Right cardiac atrium (tissue), 5 donors: ENCODE measurements around the gene CCDC70. TPM values are rescaled to one million over a fixed set of nuclear protein-coding genes. Genes with fewer than 3 reads are reported as not detected.
A peak's percentile ranks its signal among the peaks of the same experiment; 100 is the strongest.

Source experiments
- ATAC-seq, 2 donors: fragments of 200-7000 bp; cut with Tn5 transposase; one replicate each; pipeline versions ENCODE4 v1.8.0 to v1.9.1; 2020; ENCODE audit warnings: moderate library complexity in 2 of 2, mild to moderate bottlenecking in 1 of 2
- DNase-seq, 3 donors: peaks; one replicate each; pipeline ENCODE4 v3.0.0-alpha.2; 2020
- H3K27ac ChIP-seq: one replicate; pipeline ENCODE4 v1.5.1; 2013; ENCODE audit warnings: mild to moderate bottlenecking, low read length, control low read depth, moderate library complexity
- H3K27me3 ChIP-seq: one replicate; pipeline ENCODE4 v1.6.1; 2013; ENCODE audit not compliant: control insufficient read depth, insufficient read depth
- H3K4me1 ChIP-seq: one replicate; pipeline ENCODE4 v1.6.1; 2013; ENCODE audit warnings: low read length; ENCODE audit not compliant: control insufficient read depth, insufficient read depth
- H3K4me3 ChIP-seq: one replicate; pipeline ENCODE4 v1.5.1; 2013; ENCODE audit warnings: low read length, control low read depth
- H3K9me3 ChIP-seq: one replicate; pipeline ENCODE4 v1.6.1; 2013; ENCODE audit warnings: low read length; ENCODE audit not compliant: control insufficient read depth
- WGBS: extraction: QIAGEN DNeasy Blood & Tissue Kit; methylation state at CpG from one replicate; pipeline ENCODE4 v1.1.7; 2013; 5-methylcytosine and 5-hydroxymethylcytosine counted together
- intact Hi-C, 4 donors: fragments of 100-400 bp; cut with DNase I; formaldehyde crosslinking; loops; one replicate each; pipeline versions ENCODE4 v1.11.0 to v1.14.0; 2022 to 2023
- polyA plus RNA-seq: library from polyadenylated mRNA; stranded (reverse); fragments of 200-250 nt; gene quantifications from one replicate; pipeline ENCODE4 v1.2.3, GENCODE V29; 2013
- total RNA-seq, 4 donors: library from RNA; stranded (reverse); fragmentation: NEBNext Ultra II Directional; extraction: Animal tissue kit (Norgen Biotek cat#: 25700); gene quantifications; one replicate each; pipeline ENCODE4 v1.2.1, GENCODE V29; 2021
- donor health status: healthy with polysubstance abuse.
- donor health status: DM: no; HTN: yes; CAD: no.
- donor health status: DM: no; HTN: no; CAD: no.
- donor health status: DM: no; HTN: yes; CAD: no; lungs with severe emphysema.
- donor health status: DM: yes; HTN: yes; CAD: no.

The CCDC70 gene
- total and polyA plus RNA-seq, 5 donors: 0.07 TPM; not detected in 4

DNA sequence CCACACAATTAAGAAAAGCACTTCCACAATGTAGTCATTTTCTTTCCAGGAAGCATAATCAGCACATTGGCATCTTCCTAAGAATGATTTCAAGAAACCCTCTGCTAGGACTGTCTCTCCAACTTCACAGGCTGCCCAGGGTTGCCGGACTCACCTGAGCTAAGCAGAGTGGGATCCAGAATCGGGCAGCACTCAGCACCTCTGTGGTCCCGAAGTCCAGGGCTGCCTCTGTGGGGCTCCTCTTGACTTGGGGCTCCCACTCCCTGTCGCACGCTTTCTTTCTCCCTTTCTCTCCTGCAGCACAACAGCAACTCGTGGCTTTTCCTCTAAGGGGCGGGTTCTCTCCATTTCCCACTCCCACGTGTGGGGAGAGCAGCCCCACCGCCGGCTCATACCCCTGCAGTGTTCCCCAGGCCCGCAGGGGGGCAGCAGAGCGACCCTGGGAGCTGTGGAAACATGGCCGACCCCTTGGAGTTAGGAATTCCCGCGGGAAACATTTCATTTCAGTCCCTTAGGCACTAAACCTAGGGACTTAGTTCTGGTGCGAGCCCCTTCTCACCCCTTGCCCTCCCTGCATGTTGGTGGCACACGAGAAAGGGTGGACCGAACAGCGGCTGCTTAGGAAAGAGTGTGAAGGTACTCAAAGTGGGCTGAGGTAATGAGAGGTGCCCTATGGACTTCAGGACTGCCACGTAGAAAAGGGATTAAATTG is 16.8 kb upstream of the CCDC70 start, which contains the start of gene TMEM272:
Gene TMEM272 (minus strand): TSS at position 316 of the 712 bp plus-strand sequence. CDS start 6,647 bp downstream, outside the sequence.
- ATAC-seq: peak; percentile 65 to 85
- H3K4me1 ChIP-seq: peaks cover 3% of the 10 kb centered on the region
- no peak within 1 kb of the TSS for H3K4me3 ChIP-seq
- 32% methylated on average over 20 of the region's 20 CpGs for WGBS
- H3K27me3 ChIP-seq: no peaks in the 10 kb centered on the region
- intact Hi-C loops: no loop called here
- no peaks in the 10 kb centered on the region for H3K9me3 ChIP-seq
- peak; percentile 45 to 84 (median 76) for DNase-seq
- H3K27ac ChIP-seq: no peak within 1 kb of the TSS

DNA sequence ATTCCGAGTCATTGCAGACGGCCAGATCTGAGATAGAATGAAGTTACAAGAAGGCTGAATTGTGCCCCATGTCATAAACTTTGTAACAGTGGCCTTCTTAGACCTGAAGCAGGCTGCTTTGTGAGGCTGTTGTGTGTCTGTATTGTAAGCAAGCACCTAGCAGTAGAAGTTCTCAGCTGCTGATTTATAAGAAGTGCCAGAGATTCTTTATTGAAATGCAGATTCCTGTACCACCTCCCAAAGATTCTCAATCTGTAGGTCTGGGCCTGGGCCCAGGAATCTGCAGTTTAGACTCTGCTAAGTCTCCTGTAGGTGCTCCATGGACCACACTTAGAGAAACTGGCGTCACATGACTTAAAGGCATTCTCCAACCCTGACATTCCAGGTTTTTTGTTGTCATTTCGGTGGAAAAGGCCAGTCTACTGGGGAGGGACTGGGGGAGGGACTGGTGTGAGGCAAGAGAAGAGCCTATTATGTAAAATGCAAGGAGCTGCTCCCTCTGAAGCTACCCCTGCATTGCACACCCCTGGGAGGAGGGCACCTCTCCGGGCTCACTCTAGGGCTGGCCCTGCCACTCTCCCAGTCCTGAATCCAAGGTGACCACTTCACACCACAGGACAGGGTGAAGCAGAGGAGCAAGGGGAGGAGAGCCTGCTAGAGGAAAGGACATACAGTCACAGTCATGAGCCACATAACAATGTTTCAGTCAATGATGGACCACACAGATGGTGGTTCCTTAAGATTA is 16.0 kb upstream of the CCDC70 start:
- intact Hi-C loops: no loop called here
- H3K4me1 ChIP-seq: peaks cover 3% of the 10 kb centered on the region
- DNase-seq: no peak
- no peaks in the 10 kb centered on the region for H3K27me3 ChIP-seq
- 51% methylated on average over 5 of the region's 5 CpGs for WGBS
- H3K9me3 ChIP-seq: no peaks in the 10 kb centered on the region
- ATAC-seq: no peak
- no peak overlapping the region for H3K27ac ChIP-seq
- no peak overlapping the region for H3K4me3 ChIP-seq

DNA sequence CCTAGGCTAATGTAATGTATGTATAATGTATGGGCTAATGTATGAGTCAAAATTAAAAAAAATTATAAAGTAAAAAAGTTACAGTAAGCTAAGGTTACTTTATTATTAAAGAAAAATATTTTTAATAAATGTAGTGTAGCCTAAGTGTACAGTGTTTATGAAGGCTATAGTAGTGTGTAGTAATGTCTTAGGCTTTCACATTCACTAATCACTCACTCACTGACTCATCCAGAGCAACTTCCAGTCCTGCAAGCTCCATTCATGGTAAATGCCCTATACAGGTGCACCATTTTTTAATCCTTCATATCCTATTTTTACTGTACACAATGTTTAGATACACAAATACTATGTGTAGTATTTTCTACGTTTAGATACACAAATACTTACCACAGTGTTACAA is 15.0 kb upstream of the CCDC70 start:
- 77% methylated on average over 1 of the region's 1 CpG for WGBS
- no peaks in the 10 kb centered on the region for H3K9me3 ChIP-seq
- DNase-seq (no peak), ATAC-seq (no peak)
- intact Hi-C loops: no loop called here
- no peaks in the 10 kb centered on the region for H3K27me3 ChIP-seq
- H3K4me1 ChIP-seq: peaks cover 3% of the 10 kb centered on the region
- no peak overlapping the region for H3K27ac ChIP-seq
- no peak overlapping the region for H3K4me3 ChIP-seq

DNA sequence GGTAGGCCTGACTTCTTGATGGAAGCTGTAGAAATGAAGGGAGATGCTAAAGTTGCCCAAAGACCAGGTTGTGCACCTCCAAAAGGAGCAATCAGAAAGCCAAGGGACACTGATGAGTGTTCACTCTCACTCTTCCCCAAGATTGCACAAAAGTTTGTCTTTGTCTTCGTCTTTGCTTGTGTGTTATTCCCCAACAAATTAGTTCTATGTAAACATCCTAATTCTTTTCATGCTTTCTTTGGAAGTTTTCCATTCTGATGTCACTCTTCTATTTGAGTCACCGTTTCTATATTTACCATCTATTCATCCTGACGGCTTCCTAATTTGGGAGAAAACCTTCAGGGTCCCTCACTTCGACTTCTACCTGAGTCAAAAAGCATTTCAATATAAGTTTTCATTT is 13.1 kb upstream of the CCDC70 start:
- intact Hi-C loops: no loop called here

DNA sequence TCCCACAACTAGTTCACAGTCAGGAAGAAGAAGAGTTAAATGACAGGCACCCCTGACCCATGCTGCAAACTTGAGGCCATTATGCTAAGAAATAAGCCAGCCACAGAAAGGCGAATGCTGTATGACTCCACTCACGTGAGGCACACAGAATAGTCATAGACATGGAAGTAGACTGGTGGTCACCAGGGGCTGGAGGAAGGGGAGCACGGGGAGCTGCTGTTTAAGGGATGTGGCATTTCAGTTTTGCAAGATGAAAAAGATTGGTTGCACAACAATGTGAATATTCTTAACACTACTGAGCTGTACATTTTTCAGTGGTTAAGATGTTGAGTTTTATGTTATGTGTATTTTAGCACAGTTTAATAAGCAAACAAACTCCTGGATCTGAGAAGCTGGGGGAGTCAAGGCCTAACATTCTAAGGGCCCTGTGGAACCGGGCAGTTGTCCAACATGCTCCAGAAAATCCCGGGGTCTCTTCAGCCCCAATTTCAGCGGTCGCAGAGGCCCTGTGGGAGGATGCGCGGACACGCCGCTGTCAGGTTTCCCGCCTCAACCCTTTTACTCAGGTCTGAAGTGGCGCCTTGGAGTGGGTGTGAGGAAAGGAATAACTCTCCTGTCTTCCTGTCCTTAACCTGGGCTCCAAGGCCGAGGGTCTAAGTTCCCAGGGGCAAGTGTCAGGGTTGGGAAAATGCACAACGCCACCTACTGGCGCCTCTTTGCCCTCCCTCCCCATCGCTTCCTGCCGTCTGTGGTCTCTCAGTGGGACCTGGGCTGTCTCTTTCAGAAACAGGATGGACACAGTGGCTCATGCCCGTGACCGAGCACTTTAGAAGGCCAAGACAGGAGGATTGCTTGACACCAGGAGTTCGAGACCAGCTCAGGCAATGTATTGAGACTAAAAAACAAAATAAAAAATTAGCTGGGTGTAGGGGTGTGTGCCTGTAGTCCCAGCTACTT is 12.3 kb upstream of the CCDC70 start:
- DNase-seq (peak in 1 of 3 donors; percentile 65), ATAC-seq (peak in 1 of 2 donors; percentile 53)
- WGBS: 66% methylated on average over 21 of the region's 21 CpGs
- no peaks in the 10 kb centered on the region for H3K27me3 ChIP-seq
- intact Hi-C loops: no loop called here
- no peak overlapping the region for H3K4me3 ChIP-seq
- H3K27ac ChIP-seq: no peak overlapping the region
- no peaks in the 10 kb centered on the region for H3K9me3 ChIP-seq
- peaks cover 3% of the 10 kb centered on the region for H3K4me1 ChIP-seq

More for the DNA sequence above, 13.1 kb upstream of the CCDC70 start:
- no peak for DNase-seq
- H3K27ac ChIP-seq: no peak overlapping the region
- no peak overlapping the region for H3K4me3 ChIP-seq
- no peak for ATAC-seq
- H3K9me3 ChIP-seq: no peaks in the 10 kb centered on the region
- H3K4me1 ChIP-seq: peaks cover 3% of the 10 kb centered on the region
- no peaks in the 10 kb centered on the region for H3K27me3 ChIP-seq
- 42% methylated on average over 4 of the region's 4 CpGs for WGBS

DNA sequence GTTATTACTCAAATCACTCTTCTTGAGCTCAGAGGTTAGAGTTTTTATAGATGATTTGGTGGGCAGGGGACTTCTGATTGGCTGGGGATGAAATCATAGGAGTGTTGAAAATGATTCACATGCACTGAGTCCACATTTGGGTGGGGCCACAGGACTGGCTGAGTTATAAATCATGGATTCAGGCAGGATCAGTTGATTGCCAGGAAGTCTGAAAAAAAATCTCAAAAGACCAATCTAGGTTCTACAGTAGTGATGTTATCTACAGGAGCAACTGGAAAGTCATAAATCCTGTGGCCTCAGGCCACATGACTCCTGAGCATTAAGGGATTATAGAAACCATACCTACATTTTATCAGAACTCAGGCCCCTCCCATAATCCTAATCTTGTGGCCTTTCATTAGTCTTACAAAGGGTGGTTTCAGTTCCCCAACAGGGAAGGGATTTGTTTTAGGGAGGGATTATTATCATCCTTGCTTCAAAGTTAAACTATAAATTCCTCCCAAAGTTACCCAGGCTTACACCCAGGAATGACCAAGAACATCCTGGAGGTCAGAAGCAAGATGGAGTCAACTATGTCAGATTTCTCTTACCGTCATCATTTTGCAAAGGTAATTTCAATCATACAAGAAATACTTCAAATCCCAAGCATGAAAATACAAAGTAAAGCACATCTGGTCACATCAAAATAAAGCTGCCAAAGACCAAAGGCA is 5.6 kb upstream of the CCDC70 start:
- no peaks in the 10 kb centered on the region for H3K27me3 ChIP-seq
- H3K9me3 ChIP-seq: no peaks in the 10 kb centered on the region
- DNase-seq (no peak), ATAC-seq (no peak)
- H3K4me3 ChIP-seq: no peak overlapping the region
- no peaks in the 10 kb centered on the region for H3K4me1 ChIP-seq
- WGBS: 95% methylated on average over 1 of the region's 1 CpG
- no peak overlapping the region for H3K27ac ChIP-seq
- intact Hi-C loops: no loop called here

DNA sequence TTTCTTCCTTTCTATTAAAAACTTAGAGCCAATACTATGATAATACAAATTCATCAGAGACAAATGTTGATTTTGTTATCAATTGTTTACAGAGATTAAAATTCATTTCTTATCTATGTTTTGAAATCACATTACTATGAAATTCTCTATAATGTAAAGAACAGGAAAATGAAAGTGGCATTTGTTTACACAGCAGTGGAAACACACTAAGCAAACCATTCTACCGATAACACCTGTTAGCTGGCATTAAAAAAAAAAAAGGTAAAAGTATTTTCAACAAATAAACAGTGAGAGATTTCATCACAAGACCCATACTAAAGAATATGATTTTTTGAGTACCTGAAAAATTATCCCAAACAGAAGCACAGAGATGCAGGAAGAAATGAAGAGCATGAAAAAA is 4.8 kb upstream of the CCDC70 start:
- intact Hi-C loops: no loop called here
- no peak overlapping the region for H3K4me3 ChIP-seq
- no peak for ATAC-seq
- H3K27ac ChIP-seq: no peak overlapping the region
- WGBS: 81% methylated on average over 1 of the region's 1 CpG
- H3K4me1 ChIP-seq: no peaks in the 10 kb centered on the region
- no peaks in the 10 kb centered on the region for H3K27me3 ChIP-seq
- H3K9me3 ChIP-seq: no peaks in the 10 kb centered on the region
- no peak for DNase-seq

DNA sequence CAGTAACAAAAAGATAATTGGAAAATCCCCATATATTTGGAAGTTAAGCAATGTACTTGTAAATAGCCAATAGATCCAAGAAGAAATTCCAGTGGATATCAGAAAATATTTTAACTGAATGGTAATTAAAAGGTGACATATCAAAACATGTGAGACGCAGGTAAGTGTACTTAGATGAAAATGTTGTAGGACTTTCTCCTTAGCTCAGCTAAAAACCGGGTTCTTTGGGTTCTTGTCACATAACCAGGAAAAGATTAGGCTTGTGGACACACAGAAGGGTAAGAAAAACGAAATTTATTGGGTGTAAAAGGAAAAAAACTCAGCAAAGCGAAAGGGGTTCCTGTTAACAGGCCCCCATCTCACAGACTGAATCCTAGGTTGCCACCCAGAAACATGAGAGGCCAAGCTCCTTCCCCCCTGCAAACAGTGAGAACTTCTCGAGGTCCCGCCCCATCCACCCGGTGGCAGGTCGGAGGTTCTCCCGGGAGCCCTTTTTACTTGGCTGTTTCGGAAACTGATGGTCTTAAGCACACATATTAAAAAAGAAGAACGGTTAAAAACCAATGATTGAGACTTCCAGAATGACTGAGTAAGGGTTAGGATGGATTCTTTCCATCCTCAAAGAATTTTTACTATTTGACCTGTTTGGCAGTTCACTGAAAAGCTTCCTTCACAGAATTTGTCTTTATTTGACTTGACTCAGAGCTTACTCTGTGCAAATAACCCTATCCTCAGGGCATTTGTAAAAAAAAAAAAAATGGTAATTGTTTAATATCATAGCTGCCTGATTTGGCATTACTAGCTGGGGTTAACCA is 3.1 kb upstream of the CCDC70 start:
- Histone ChIP-seq H3K27me3 (no peaks in the 10 kb centered on the region), H3K4me3 (no peak overlapping the region), H3K9me3 (no peaks in the 10 kb centered on the region), H3K27ac (no peak overlapping the region), H3K4me1 (no peaks in the 10 kb centered on the region)
- 52% methylated on average over 11 of the region's 11 CpGs for WGBS
- no peak for DNase-seq
- intact Hi-C loops: no loop called here
- no peak for ATAC-seq

DNA sequence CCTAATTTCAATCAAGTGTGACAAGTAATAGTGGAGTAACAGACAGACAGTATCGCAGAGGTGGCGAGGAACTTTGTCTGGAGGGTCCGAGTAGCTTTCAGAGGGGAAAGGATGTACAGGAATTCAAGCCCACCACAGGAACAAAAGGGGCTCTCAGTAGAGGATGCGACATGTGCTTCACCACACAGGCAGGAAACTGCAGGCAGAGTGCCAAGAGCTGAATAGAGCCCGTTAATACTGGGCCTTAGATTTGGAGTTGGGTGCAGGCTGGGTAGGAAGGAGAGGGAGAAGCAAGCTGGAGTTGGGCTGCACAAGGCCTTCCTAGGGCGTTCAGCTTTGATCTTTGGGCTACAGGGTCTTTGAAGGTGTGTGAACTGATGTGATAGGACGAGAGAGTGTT is 1.2 kb downstream of the CCDC70 start:
- H3K9me3 ChIP-seq: no peaks in the 10 kb centered on the region
- DNase-seq (no peak), ATAC-seq (no peak)
- H3K27me3 ChIP-seq: no peaks in the 10 kb centered on the region
- intact Hi-C loops: no loop called here
- no peak overlapping the region for H3K27ac ChIP-seq
- 69% methylated on average over 7 of the region's 7 CpGs for WGBS
- no peaks in the 10 kb centered on the region for H3K4me1 ChIP-seq
- H3K4me3 ChIP-seq: no peak overlapping the region

DNA sequence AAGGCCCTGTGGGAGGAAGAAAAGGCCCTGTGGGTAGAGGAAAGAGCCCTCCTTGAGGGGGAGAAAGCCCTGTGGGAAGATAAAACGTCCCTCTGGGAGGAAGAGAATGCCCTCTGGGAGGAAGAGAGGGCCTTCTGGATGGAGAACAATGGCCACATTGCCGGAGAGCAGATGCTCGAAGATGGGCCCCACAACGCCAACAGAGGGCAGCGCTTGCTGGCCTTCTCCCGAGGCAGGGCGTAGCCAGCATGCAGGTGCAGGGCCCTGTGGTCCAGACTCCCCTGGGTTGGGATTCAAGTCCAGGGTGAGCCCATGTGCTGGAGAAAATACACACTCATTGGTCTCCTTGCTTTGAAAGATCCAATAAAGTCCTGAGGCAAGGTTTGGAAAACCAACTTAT is 4.1 kb downstream of the CCDC70 start:
- DNase-seq: no peak
- WGBS: 82% methylated on average over 7 of the region's 7 CpGs
- Histone ChIP-seq H3K27me3 (no peaks in the 10 kb centered on the region), H3K4me1 (no peaks in the 10 kb centered on the region), H3K9me3 (no peaks in the 10 kb centered on the region), H3K27ac (no peak overlapping the region), H3K4me3 (no peak overlapping the region)
- ATAC-seq: no peak
- intact Hi-C loops: no loop called here
